OCI-LY1 (cell line): ENCODE measurements around the gene POU6F2.

Experiments
- CTCF ChIP-seq: fragments of 200-600 bp; sonication (generic), shearing (Covaris generic); IDR thresholded peaks from 2 replicates; pipeline ENCODE4 v1.5.1; 2017; ENCODE audit warnings: mild to moderate bottlenecking, antibody characterized with exemption, low read length, moderate library complexity, mixed read lengths
- EZH2 ChIP-seq: fragments of 200-600 bp; sonication (generic), shearing (Covaris generic); IDR thresholded peaks from 2 replicates; pipeline ENCODE4 v1.8.0; 2017; ENCODE audit warnings: borderline replicate concordance, mixed run types, mild to moderate bottlenecking, antibody characterized with exemption, low read length, moderate library complexity, mixed read lengths

DNA sequence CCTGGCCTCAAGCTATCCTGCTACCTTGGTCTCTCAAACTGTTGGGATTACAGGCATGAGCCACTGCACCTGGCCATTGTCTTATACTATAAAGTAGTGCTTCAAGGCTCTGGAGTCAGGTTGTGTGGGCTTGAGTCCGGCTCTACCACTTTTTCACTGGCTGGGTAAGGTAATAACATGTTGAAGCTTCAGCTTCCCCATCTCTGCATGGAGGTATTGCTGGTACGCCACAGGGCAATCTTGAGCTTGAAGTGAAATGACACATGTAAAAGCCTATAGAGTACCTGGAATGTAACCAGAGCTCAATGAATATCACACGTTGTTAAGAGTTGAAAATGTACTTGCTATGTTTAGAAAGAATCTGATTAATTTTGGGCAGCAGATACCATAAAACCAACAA, 120.8 kb downstream of the POU6F2 start:
- TF ChIP-seq EZH2 (no peak), CTCF (no peak)
